ENCODE data around the gene BHMT2.

Gene BHMT2

DNA sequence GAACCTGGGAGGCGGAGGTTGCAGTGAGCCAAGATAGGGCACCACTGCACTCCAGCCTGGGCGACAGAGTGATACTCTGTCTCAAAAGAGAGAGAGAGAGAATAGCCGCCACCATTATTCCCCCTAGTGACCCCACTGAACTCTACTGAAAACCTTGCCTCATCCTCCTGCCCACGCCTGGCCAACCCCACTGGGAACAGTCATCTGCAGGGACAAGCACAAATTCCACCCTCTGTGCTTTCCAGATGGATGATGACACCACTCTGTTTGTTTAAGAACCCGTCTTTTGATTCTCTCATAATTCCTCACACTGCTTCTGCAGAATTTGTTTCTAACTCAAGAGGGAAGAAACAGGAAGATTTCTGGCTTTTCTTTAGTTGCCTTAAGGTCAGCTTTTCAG is 12.2 kb downstream of the BHMT2 start:
- Histone ChIP-seq H3K79me2 (ENCODE audit: control insufficient read depth, low read length) (no peaks in the 10 kb centered on the region), H4K20me1 (ENCODE audit: control insufficient read depth, insufficient read depth, low read depth, low read length) (no peaks in the 10 kb centered on the region), H3K9me3 (ENCODE audit: control insufficient read depth, insufficient read depth, low read length) (no peaks in the 10 kb centered on the region), H3K4me2 (ENCODE audit: low read length) (no peak overlapping the region), H3K27me3 (ENCODE audit: control insufficient read depth, low read length) (peaks cover 8% of the 10 kb centered on the region; the same call in 1 of the 2 replicates), H3K4me1 (ENCODE audit: control insufficient read depth, low read length) (no peaks in the 10 kb centered on the region), H3K27ac (ENCODE audit: low read depth, low read length) (no peak overlapping the region), H3K36me3 (ENCODE audit: control insufficient read depth, low read length) (no peaks in the 10 kb centered on the region), H3K4me3 (ENCODE audit: low read length) (no peak overlapping the region), H3F3A (ENCODE audit: control insufficient read depth, insufficient read depth) (no peaks in the 10 kb centered on the region), H3K9me2 (replicated peaks; ENCODE audit: control insufficient read depth, low read length) (no peaks in the 10 kb centered on the region)
- no peak for TF ChIP-seq EZH2phosphoT487 (IDR thresholded peaks at IDR 0.05; ENCODE audit: borderline replicate concordance, low read length)
- TF ChIP-seq, protein P1, sequence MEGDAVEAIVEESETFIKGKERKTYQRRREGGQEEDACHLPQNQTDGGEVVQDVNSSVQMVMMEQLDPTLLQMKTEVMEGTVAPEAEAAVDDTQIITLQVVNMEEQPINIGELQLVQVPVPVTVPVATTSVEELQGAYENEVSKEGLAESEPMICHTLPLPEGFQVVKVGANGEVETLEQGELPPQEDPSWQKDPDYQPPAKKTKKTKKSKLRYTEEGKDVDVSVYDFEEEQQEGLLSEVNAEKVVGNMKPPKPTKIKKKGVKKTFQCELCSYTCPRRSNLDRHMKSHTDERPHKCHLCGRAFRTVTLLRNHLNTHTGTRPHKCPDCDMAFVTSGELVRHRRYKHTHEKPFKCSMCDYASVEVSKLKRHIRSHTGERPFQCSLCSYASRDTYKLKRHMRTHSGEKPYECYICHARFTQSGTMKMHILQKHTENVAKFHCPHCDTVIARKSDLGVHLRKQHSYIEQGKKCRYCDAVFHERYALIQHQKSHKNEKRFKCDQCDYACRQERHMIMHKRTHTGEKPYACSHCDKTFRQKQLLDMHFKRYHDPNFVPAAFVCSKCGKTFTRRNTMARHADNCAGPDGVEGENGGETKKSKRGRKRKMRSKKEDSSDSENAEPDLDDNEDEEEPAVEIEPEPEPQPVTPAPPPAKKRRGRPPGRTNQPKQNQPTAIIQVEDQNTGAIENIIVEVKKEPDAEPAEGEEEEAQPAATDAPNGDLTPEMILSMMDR (IDR thresholded peaks at IDR 0.05; ENCODE audit: low read depth, low read length, poor library complexity, severe bottlenecking) = no peak

DNA sequence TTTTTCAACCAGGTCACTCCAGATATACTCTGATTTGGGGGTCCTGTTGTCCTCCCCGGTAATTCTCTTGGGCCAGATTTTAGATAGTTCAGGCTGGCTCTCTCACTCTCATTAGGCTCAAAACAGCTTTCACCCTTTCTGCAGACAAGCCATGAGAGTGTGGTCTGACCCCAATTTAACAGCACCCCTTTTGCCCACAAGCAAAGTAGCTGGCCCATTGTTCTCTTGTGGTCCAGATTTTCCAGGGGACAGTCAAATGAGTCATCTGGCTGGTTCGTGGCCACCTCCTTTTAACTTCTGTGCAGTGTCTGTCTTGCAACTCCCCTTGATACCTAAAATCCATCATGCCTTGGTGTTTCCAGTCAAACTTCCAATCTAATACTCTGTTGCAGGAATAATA is 16.5 kb downstream of the BHMT2 start:
- H3K27ac ChIP-seq (ENCODE audit: low read depth, low read length) = no peak overlapping the region
- H3K9me3 ChIP-seq (ENCODE audit: control insufficient read depth, insufficient read depth, low read length) = no peaks in the 10 kb centered on the region
- no peaks in the 10 kb centered on the region for H3K9me2 ChIP-seq (replicated peaks; ENCODE audit: control insufficient read depth, low read length)
- no peak overlapping the region for H3K4me2 ChIP-seq (ENCODE audit: low read length)
- H3K4me3 ChIP-seq (ENCODE audit: low read length) = no peak overlapping the region
- H3K79me2 ChIP-seq (ENCODE audit: control insufficient read depth, low read length) = no peaks in the 10 kb centered on the region
- no peaks in the 10 kb centered on the region for H4K20me1 ChIP-seq (ENCODE audit: control insufficient read depth, insufficient read depth, low read depth, low read length)
- H3K4me1 ChIP-seq (ENCODE audit: control insufficient read depth, low read length) = no peaks in the 10 kb centered on the region
- H3K36me3 ChIP-seq (ENCODE audit: control insufficient read depth, low read length) = no peaks in the 10 kb centered on the region
- no peaks in the 10 kb centered on the region for H3F3A ChIP-seq (ENCODE audit: control insufficient read depth, insufficient read depth)
- peaks cover 8% of the 10 kb centered on the region; the same call in 1 of the 2 replicates for H3K27me3 ChIP-seq (ENCODE audit: control insufficient read depth, low read length)
- TF ChIP-seq, protein P1 (IDR thresholded peaks at IDR 0.05; ENCODE audit: low read depth, low read length, poor library complexity, severe bottlenecking) = no peak
- TF ChIP-seq EZH2phosphoT487 (IDR thresholded peaks at IDR 0.05; ENCODE audit: borderline replicate concordance, low read length) = no peak

DNA sequence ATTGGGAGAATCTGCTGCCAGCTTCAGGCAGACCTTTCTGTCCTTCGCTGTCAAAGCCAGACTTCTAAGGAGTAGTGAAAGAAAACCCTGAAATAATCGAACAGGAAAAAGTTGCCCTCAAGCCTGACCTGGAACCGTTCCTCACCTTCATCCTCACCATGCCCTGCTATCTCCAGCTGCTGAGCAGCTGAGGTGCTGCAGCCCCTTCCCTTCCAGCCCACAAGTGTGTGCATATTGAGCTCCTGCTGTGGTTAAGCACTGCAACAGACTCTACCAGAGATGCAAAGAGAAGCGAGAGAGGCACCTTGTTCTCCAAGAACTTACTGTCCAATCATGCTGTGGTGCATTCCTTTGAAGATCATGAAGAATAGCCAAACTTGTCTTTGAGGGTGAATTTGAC is 18.9 kb downstream of the BHMT2 start:
- Histone ChIP-seq H3K4me3 (ENCODE audit: low read length) (no peak overlapping the region), H3K27me3 (ENCODE audit: control insufficient read depth, low read length) (peaks cover 8% of the 10 kb centered on the region; the same call in 1 of the 2 replicates), H3K9me2 (replicated peaks; ENCODE audit: control insufficient read depth, low read length) (no peaks in the 10 kb centered on the region), H4K20me1 (ENCODE audit: control insufficient read depth, insufficient read depth, low read depth, low read length) (no peaks in the 10 kb centered on the region), H3K79me2 (ENCODE audit: control insufficient read depth, low read length) (no peaks in the 10 kb centered on the region), H3K36me3 (ENCODE audit: control insufficient read depth, low read length) (no peaks in the 10 kb centered on the region), H3K4me1 (ENCODE audit: control insufficient read depth, low read length) (no peaks in the 10 kb centered on the region), H3F3A (ENCODE audit: control insufficient read depth, insufficient read depth) (no peaks in the 10 kb centered on the region), H3K27ac (ENCODE audit: low read depth, low read length) (no peak overlapping the region), H3K9me3 (ENCODE audit: control insufficient read depth, insufficient read depth, low read length) (no peaks in the 10 kb centered on the region), H3K4me2 (ENCODE audit: low read length) (no peak overlapping the region)
- TF ChIP-seq, protein P1 (IDR thresholded peaks at IDR 0.05; ENCODE audit: low read depth, low read length, poor library complexity, severe bottlenecking) = no peak
- TF ChIP-seq EZH2phosphoT487 (IDR thresholded peaks at IDR 0.05; ENCODE audit: borderline replicate concordance, low read length) = no peak
